Brain microvascular endothelial cell (primary cell): ENCODE results near the gene USH2A.

ENCODE experiments used
- DNase-seq: peaks from one replicate; pipeline ENCODE4 v3.0.0-alpha.2; 2020
- H3K27ac ChIP-seq: fragments of 250-450 bp; sonication (Bioruptor Pico); 2 replicates; pipeline ENCODE4 v1.5.1; 2020; ENCODE audit warnings: mild to moderate bottlenecking, moderate library complexity
- H3K27me3 ChIP-seq: fragments of 250-450 bp; sonication (Bioruptor Pico); replicated peaks from 2 replicates; pipeline ENCODE4 v1.5.1; 2020; ENCODE audit warnings: mild to moderate bottlenecking
- H3K36me3 ChIP-seq: fragments of 250-450 bp; sonication (Bioruptor Pico); replicated peaks from 2 replicates; pipeline ENCODE4 v1.5.1; 2020; ENCODE audit warnings: mild to moderate bottlenecking
- H3K4me3 ChIP-seq: 2 replicates; pipeline ENCODE4 v1.5.1; 2011; ENCODE audit warnings: low read depth, mild to moderate bottlenecking, control low read depth, low read length, moderate library complexity
- CTCF ChIP-seq: IDR thresholded peaks from 2 replicates; pipeline ENCODE4 v1.5.1; 2011; ENCODE audit warnings: low read depth, mild to moderate bottlenecking, moderate library complexity, low read length, control low read depth, inconsistent platforms; ENCODE audit errors: missing control alignments
- in situ Hi-C: cut with HindIII; loops from 2 replicates; pipeline ENCODE4 v1.10.0; 2017; ENCODE audit warnings: low sequenced_read_pairs, low pct_ligation_motif_present

USH2A gene

GRCh38 chr1:215661033-215661432 is 762.2 kb downstream of the USH2A start:
- H3K27me3 ChIP-seq: no peaks in the 10 kb centered on the region
- DNase-seq: no peak
- H3K27ac ChIP-seq: no peak overlapping the region
- no peak overlapping the region for H3K4me3 ChIP-seq
- in situ Hi-C loops: no loop called here
- no peak for TF ChIP-seq CTCF
- no peaks in the 10 kb centered on the region for H3K36me3 ChIP-seq

- no peak for TF ChIP-seq CTCF
- H3K4me3 ChIP-seq: no peak overlapping the region
- in situ Hi-C loops: no loop called here
- no peaks in the 10 kb centered on the region for H3K27me3 ChIP-seq
- no peak overlapping the region for H3K27ac ChIP-seq
- no peak for DNase-seq
- H3K36me3 ChIP-seq: no peaks in the 10 kb centered on the region
Measured at GRCh38 chr1:215660259-215660658, 763.0 kb downstream of the USH2A start.

GRCh38 chr1:215657047-215657446 is 766.2 kb downstream of the USH2A start:
- no peak overlapping the region for H3K27ac ChIP-seq
- no peaks in the 10 kb centered on the region for H3K27me3 ChIP-seq
- TF ChIP-seq CTCF: no peak
- DNase-seq: no peak
- no peaks in the 10 kb centered on the region for H3K36me3 ChIP-seq
- H3K4me3 ChIP-seq: no peak overlapping the region
- in situ Hi-C loops: no loop called here

GRCh38 chr1:215652371-215652770 is 770.9 kb downstream of the USH2A start:
- TF ChIP-seq CTCF: no peak
- Histone ChIP-seq H3K27me3 (no peaks in the 10 kb centered on the region), H3K36me3 (no peaks in the 10 kb centered on the region), H3K27ac (no peak overlapping the region), H3K4me3 (no peak overlapping the region)
- in situ Hi-C loops: no loop called here
- DNase-seq: no peak

- in situ Hi-C loops: no loop called here
- DNase-seq: no peak
- no peak for TF ChIP-seq CTCF
- Histone ChIP-seq H3K4me3 (no peak overlapping the region), H3K36me3 (no peaks in the 10 kb centered on the region), H3K27me3 (no peaks in the 10 kb centered on the region), H3K27ac (no peak overlapping the region)
Measured at GRCh38 chr1:215651867-215652266, 771.4 kb downstream of the USH2A start.

GRCh38 chr1:215650446-215651149 is 772.6 kb downstream of the USH2A start:
- no peak for TF ChIP-seq CTCF
- no peaks in the 10 kb centered on the region for H3K36me3 ChIP-seq
- in situ Hi-C loops: no loop called here

More at GRCh38 chr1:215650446-215651149, 772.6 kb downstream of the USH2A start:
- no peak overlapping the region for H3K27ac ChIP-seq
- no peaks in the 10 kb centered on the region for H3K27me3 ChIP-seq
- no peak overlapping the region for H3K4me3 ChIP-seq
- DNase-seq: no peak
